ENCODE results near the gene TJP3.

The TJP3 gene

GRCh38 chr19:3696660-3696995 lies 11.6 kb upstream of the TJP3 start:
- H3K4me3 ChIP-seq (ENCODE audit: control insufficient read depth, low read depth, low read length) = no peak overlapping the region
- no peak for TF ChIP-seq CTCF (conservative IDR thresholded peaks at IDR 0.05; ENCODE audit: control insufficient read depth, insufficient read depth, low read depth, low read length)
- no peak for DNase-seq (ENCODE audit: low read depth)

DNA sequence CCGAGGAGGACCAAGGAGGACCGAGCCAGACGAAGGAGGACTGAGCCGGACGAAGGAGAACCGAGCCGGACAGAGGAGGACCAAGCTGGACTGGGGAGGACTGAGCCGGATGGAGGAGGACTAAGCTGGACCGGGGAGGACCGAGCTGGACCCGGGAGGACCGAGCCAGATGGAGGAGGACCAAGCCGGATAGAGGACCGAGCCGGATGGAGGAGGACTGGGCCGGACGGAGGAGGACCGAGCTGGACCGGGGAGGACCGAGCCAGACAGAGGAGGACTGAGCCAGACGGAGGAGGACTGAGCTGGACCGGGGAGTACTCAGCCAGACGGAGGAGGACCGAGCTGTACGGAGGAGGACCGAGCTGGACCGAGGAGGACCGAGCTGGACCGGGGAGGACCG lies 11.1 kb upstream of the TJP3 start:
- no peak for TF ChIP-seq CTCF (conservative IDR thresholded peaks at IDR 0.05; ENCODE audit: control insufficient read depth, insufficient read depth, low read depth, low read length)
- no peak overlapping the region for H3K4me3 ChIP-seq (ENCODE audit: control insufficient read depth, low read depth, low read length)
- no peak for DNase-seq (ENCODE audit: low read depth)

- DNase-seq (ENCODE audit: low read depth) = no peak
- no peak overlapping the region for H3K4me3 ChIP-seq (ENCODE audit: control insufficient read depth, low read depth, low read length)
- TF ChIP-seq CTCF (conservative IDR thresholded peaks at IDR 0.05; ENCODE audit: control insufficient read depth, insufficient read depth, low read depth, low read length) = no peak
Observed at GRCh38 chr19:3697671-3698385, 10.4 kb upstream of the TJP3 start.

- no peak for TF ChIP-seq CTCF (conservative IDR thresholded peaks at IDR 0.05; ENCODE audit: control insufficient read depth, insufficient read depth, low read depth, low read length)
- DNase-seq (ENCODE audit: low read depth) = no peak
- no peak overlapping the region for H3K4me3 ChIP-seq (ENCODE audit: control insufficient read depth, low read depth, low read length)
Observed at GRCh38 chr19:3698386-3698950, 9.7 kb upstream of the TJP3 start.

DNA sequence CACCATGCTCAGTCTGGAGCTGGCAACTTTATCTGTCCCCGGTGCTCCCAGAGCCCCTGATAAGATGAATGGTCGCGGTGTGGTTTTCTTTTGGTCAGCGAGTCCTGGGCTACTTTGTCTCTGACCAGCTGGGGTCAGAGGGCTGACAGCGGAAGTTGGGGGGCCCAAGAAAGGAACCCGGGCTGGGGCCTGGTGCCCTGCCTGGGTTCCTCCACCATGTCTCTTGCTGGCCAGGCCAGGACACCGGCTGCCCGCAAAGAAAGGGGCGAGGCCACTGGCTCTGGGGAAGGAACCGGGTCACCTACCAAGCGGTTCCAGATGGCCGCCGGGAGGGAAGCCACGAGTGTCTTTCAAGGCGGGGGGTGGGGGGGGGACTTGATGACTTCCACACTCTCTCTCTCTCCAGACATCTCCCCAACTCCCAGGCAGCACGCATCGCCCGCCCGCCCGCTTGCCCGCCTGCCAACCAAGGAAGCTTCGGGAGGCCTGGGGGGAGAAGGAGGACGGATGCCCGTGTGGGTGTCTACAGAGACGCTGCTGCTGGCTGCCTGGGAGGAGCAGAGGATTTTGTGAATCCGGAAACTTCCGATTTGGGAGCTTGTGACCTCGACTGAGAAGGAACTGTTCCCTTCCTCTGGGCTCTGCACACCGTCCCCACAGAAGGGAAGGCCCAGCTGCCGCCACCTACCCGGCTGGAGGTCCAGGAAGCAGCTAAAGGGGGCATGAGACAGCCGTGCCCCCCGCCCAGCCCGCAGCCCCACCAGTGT lies 9.0 kb upstream of the TJP3 start:
- peak; percentile 52 for DNase-seq (ENCODE audit: low read depth)
- TF ChIP-seq CTCF (conservative IDR thresholded peaks at IDR 0.05; ENCODE audit: control insufficient read depth, insufficient read depth, low read depth, low read length) = no peak
- peak overlapping the region; percentile 70 for H3K4me3 ChIP-seq (ENCODE audit: control insufficient read depth, low read depth, low read length)

DNA sequence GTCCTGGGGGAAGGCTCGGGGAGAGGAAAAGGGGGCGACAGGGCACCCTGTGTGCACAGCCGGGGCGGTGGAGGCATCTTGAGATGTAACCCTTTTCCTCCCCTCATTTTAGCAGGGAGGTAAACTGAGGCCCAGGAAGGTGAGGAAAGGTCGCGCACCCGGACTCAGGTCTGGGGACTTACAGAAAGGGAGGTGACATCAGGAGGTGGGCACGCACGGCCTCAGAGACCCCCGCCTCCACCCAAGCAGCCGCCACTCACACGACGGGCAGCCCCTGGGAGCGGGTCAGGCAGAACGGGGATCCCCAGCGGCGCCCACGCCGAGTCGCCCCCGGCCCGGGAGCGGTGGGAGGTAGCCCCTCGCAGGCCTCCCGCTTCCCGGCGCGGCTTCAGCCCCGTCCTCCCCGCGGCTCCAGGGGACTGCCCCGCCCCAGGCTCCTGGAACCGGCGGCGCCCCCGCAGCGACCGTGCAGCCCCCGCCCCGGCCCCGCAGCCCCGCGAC lies 8.4 kb upstream of the TJP3 start:
- no peak for DNase-seq (ENCODE audit: low read depth)
- no peak for TF ChIP-seq CTCF (conservative IDR thresholded peaks at IDR 0.05; ENCODE audit: control insufficient read depth, insufficient read depth, low read depth, low read length)
- peak overlapping the region; percentile 70 for H3K4me3 ChIP-seq (ENCODE audit: control insufficient read depth, low read depth, low read length)
